LNCAP (cell line): ENCODE data around the gene GFPT2.

Experiments used
- TF ChIP-seq, protein P1 (sequence below): fragments of 450-650 bp; IDR thresholded peaks from 2 replicates; pipeline ENCODE4 v1.5.1; 2017; ENCODE audit warnings: mild to moderate bottlenecking

GFPT2 gene

GRCh38 chr5:180287868-180288267 is 65.3 kb downstream of the GFPT2 start:
- TF ChIP-seq, protein P1, sequence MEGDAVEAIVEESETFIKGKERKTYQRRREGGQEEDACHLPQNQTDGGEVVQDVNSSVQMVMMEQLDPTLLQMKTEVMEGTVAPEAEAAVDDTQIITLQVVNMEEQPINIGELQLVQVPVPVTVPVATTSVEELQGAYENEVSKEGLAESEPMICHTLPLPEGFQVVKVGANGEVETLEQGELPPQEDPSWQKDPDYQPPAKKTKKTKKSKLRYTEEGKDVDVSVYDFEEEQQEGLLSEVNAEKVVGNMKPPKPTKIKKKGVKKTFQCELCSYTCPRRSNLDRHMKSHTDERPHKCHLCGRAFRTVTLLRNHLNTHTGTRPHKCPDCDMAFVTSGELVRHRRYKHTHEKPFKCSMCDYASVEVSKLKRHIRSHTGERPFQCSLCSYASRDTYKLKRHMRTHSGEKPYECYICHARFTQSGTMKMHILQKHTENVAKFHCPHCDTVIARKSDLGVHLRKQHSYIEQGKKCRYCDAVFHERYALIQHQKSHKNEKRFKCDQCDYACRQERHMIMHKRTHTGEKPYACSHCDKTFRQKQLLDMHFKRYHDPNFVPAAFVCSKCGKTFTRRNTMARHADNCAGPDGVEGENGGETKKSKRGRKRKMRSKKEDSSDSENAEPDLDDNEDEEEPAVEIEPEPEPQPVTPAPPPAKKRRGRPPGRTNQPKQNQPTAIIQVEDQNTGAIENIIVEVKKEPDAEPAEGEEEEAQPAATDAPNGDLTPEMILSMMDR, result no peak

GRCh38 chr5:180287404-180287803 is 65.7 kb downstream of the GFPT2 start:
- TF ChIP-seq, protein P1, result no peak

DNA sequence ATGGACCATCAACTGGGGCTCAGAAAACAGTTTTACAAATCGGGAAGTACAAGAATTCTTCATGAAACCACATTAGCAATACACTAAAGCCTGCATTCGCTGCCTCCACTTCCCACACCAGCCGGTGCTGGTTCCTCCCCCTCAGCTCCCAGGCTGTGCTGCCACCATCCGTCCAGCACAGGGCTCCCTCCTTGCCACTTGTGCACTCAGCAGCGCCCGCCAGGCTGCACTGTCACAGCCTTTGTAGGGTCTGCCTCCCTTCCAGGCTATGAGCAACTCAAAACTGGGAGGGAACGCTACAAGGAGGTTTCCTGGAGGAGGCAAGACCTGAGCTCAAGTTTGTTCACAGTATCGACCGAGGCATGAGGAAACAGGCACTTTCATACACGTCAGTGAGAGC is 69.0 kb downstream of the GFPT2 start:
- TF ChIP-seq, protein P1, result no peak

DNA sequence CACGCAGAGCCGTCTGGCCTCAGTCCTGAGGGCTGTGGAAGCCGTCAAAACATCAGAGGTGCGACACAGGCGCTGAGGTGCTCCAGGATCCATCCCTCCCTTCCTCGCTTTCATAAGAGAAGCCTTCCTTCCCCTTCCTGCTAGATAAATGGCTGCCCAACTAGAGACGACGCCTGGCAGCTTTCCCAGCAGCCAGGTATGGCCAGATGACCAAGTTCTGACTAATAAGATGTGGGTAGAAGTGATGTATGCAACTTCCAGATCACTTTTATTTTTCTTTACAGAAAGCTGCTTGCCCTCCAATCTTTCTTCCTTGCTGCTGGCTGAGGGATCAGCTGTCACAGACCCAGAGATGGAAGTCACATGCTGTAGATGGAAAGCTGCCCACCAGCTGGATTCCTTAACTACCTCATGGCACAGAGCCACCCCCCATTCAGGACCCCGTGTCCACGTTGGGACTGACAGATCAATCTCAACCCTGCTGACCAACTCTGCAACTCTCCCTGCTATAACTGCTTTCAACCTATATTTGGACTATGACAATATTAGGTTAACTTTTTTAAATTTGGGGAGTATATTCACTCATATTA is 70.0 kb downstream of the GFPT2 start:
- TF ChIP-seq, protein P1, result no peak

GRCh38 chr5:180282281-180282680 is 70.9 kb downstream of the GFPT2 start:
- TF ChIP-seq, protein P1, result no peak

GRCh38 chr5:180281706-180282105 is 71.4 kb downstream of the GFPT2 start:
- TF ChIP-seq, protein P1, result no peak

DNA sequence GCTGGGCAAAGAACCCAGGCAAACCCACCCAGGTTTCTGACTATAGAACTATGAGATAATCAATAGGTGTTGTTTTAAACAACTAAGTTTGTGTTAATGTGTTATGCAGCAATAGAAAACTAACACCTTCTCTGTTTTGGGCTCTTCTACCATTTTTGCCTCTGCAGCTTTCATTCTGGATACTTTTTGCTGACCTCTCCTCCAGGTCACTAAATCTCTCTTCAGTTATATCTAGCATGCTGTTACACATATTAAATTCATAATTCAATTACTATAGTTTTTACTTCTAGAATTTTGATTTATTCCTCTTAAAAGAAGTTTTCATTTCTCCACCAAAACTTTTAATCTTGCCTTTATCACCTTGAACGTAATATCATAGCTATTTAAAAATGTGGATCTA is 78.4 kb downstream of the GFPT2 start:
- TF ChIP-seq, protein P1, result no peak

GRCh38 chr5:180271221-180271620 is 81.9 kb downstream of the GFPT2 start:
- TF ChIP-seq, protein P1, result no peak
